ENCODE measurements around the gene MYO5C. TPM values are rescaled to one million over a fixed set of nuclear protein-coding genes. Genes with fewer than 3 reads are reported as not detected.
A peak's percentile ranks its signal among the peaks of the same experiment; 100 is the strongest.

Gene MYO5C
- total RNA-seq, 1 donor from 2014 or later: 22.9 TPM

DNA sequence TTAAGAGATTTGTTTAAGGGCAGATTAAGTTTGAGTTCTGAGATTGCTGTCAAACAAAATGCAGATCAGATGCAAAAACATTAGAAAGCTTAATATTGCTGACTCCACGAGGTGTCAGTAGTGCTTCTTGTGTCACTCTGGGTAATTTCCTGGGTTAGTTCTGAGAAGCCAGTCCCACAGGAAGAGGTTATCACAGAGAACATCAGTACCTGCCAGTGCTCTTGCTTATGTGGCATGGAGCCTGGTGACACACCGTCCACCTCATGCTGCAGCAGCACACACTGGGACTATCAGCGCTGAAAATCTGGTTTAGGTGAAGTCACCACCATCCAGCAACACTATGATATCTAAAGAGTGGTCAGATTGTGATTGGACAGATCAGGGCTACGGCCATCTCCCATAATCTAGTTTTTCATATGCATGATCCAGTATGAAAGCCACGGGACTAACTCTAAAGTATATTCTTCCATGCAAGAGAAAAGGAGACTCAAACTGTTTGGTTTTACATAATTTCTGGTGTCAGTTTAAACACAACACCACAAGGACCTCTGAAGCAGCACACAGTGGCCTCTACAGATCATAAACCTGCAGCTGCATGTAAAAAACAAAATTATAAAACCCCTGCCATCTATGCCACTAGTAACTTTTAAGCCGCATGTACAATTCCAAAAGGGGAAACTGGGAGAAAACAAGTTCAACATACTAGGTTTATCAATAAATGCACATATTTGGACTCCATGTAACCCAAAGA is 36.1 kb upstream of the MYO5C start:
- no peak overlapping the region for H3K27ac Mint-ChIP-seq (ENCODE audit: unreplicated experiment)
- H3K4me3 Mint-ChIP-seq (ENCODE audit: unreplicated experiment): no peak overlapping the region
- H3K9me3 Mint-ChIP-seq (ENCODE audit: unreplicated experiment): no peaks in the 10 kb centered on the region
- no peaks in the 10 kb centered on the region for H3K36me3 Mint-ChIP-seq (ENCODE audit: low read depth, unreplicated experiment)
- TF ChIP-seq, protein P1, sequence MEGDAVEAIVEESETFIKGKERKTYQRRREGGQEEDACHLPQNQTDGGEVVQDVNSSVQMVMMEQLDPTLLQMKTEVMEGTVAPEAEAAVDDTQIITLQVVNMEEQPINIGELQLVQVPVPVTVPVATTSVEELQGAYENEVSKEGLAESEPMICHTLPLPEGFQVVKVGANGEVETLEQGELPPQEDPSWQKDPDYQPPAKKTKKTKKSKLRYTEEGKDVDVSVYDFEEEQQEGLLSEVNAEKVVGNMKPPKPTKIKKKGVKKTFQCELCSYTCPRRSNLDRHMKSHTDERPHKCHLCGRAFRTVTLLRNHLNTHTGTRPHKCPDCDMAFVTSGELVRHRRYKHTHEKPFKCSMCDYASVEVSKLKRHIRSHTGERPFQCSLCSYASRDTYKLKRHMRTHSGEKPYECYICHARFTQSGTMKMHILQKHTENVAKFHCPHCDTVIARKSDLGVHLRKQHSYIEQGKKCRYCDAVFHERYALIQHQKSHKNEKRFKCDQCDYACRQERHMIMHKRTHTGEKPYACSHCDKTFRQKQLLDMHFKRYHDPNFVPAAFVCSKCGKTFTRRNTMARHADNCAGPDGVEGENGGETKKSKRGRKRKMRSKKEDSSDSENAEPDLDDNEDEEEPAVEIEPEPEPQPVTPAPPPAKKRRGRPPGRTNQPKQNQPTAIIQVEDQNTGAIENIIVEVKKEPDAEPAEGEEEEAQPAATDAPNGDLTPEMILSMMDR (IDR thresholded peaks at IDR 0.05; ENCODE audit: unreplicated experiment): peak; percentile 17
- H3K4me1 Mint-ChIP-seq (ENCODE audit: unreplicated experiment): peaks cover 3% of the 10 kb centered on the region
- DNase-seq (ENCODE audit: low spot score): peak; percentile 11
- H3K27me3 Mint-ChIP-seq (ENCODE audit: unreplicated experiment): no peaks in the 10 kb centered on the region

DNA sequence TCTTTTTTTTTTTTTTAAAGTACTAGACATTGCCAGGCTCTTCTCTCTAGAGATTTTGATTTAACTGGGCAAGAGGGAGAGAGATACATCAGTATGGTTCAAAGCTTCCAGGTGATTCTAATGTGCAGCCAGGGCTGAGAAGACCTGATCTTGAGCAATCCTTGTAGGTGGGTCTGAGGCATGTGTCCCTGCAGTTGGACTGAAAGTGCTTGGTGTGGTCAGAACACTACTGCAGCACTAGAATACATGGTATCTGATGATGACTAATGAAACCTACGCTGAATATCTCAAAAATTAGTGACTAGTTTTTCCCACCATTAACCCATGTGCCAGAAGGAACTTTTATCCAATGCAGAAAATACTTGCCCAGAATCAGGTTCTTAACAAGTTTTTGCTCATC is 34.4 kb upstream of the MYO5C start:
- no peaks in the 10 kb centered on the region for H3K36me3 Mint-ChIP-seq (ENCODE audit: low read depth, unreplicated experiment)
- TF ChIP-seq, protein P1 (IDR thresholded peaks at IDR 0.05; ENCODE audit: unreplicated experiment): no peak
- peaks cover 3% of the 10 kb centered on the region for H3K4me1 Mint-ChIP-seq (ENCODE audit: unreplicated experiment)
- H3K4me3 Mint-ChIP-seq (ENCODE audit: unreplicated experiment): no peak overlapping the region
- no peak overlapping the region for H3K27ac Mint-ChIP-seq (ENCODE audit: unreplicated experiment)
- no peaks in the 10 kb centered on the region for H3K27me3 Mint-ChIP-seq (ENCODE audit: unreplicated experiment)
- DNase-seq (ENCODE audit: low spot score): no peak
- no peaks in the 10 kb centered on the region for H3K9me3 Mint-ChIP-seq (ENCODE audit: unreplicated experiment)

DNA sequence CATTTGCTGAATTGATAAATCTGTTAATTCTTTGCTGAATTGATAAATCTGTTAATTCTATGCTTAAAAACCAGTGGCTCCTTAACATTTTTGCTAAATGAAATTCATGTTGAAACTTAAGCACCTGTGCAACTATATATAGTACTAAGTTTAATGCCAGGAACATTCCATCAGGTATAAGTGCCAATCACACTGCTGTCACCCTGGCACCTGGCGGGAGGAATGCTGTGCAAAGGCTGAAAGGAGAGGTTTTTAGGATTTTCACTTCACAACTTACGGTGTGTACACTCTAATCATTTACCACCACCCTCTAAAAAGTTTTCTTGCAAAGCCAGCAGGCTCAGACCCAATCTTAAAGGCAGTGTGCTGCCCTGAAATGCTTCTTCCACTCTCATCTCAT is 33.5 kb upstream of the MYO5C start:
- DNase-seq (ENCODE audit: low spot score): no peak
- no peak overlapping the region for H3K4me3 Mint-ChIP-seq (ENCODE audit: unreplicated experiment)
- no peaks in the 10 kb centered on the region for H3K27me3 Mint-ChIP-seq (ENCODE audit: unreplicated experiment)
- TF ChIP-seq, protein P1 (IDR thresholded peaks at IDR 0.05; ENCODE audit: unreplicated experiment): no peak
- no peaks in the 10 kb centered on the region for H3K36me3 Mint-ChIP-seq (ENCODE audit: low read depth, unreplicated experiment)
- H3K27ac Mint-ChIP-seq (ENCODE audit: unreplicated experiment): no peak overlapping the region
- H3K9me3 Mint-ChIP-seq (ENCODE audit: unreplicated experiment): no peaks in the 10 kb centered on the region
- H3K4me1 Mint-ChIP-seq (ENCODE audit: unreplicated experiment): peaks cover 3% of the 10 kb centered on the region

DNA sequence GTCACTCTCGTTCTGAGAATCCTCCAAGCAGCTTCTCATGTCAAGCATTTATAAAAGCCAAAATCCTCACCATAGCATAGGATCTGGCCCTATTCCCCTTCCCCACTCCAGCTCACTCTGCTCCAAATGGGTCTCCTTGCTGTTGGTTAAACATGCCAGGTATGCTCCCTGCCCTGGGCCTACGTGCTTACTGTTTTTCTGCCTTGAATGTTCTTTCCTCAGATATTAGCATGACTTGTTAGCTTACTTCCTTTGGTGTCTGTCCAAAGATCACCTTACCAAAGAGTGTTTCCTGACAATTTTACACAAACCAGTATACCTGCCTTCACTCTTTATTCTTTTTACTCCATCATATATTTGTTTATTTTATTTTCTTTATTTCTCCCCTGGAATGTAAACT is 33.1 kb upstream of the MYO5C start:
- DNase-seq (ENCODE audit: low spot score): no peak
- H3K4me1 Mint-ChIP-seq (ENCODE audit: unreplicated experiment): peaks cover 3% of the 10 kb centered on the region
- TF ChIP-seq, protein P1 (IDR thresholded peaks at IDR 0.05; ENCODE audit: unreplicated experiment): no peak
- no peak overlapping the region for H3K27ac Mint-ChIP-seq (ENCODE audit: unreplicated experiment)
- no peaks in the 10 kb centered on the region for H3K36me3 Mint-ChIP-seq (ENCODE audit: low read depth, unreplicated experiment)
- H3K9me3 Mint-ChIP-seq (ENCODE audit: unreplicated experiment): no peaks in the 10 kb centered on the region
- H3K27me3 Mint-ChIP-seq (ENCODE audit: unreplicated experiment): no peaks in the 10 kb centered on the region
- H3K4me3 Mint-ChIP-seq (ENCODE audit: unreplicated experiment): no peak overlapping the region

DNA sequence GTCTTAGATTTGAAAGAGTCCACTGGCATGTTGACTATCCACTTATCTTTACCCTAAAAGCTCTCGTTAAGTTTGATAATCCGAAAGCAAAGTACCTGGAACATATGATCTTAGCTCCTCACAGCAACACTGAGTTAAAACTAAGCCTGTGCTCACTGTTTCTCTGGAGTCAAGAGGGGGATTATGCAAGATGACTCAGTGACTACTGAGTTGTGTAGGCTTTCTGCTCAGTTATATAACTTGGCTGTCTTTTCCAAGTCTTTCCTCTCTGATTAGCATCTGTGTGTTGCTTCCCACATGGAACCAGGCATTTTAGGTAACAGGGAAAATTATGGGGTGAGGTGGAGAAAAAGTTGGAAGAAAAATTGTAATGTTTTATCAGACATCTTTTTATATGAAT is 31.2 kb upstream of the MYO5C start:
- Mint-ChIP-seq H3K9me3 (ENCODE audit: unreplicated experiment) (no peaks in the 10 kb centered on the region), H3K36me3 (ENCODE audit: low read depth, unreplicated experiment) (no peaks in the 10 kb centered on the region), H3K4me3 (ENCODE audit: unreplicated experiment) (no peak overlapping the region), H3K4me1 (ENCODE audit: unreplicated experiment) (peaks cover 3% of the 10 kb centered on the region), H3K27me3 (ENCODE audit: unreplicated experiment) (no peaks in the 10 kb centered on the region), H3K27ac (ENCODE audit: unreplicated experiment) (no peak overlapping the region)
- TF ChIP-seq, protein P1 (IDR thresholded peaks at IDR 0.05; ENCODE audit: unreplicated experiment): no peak
- no peak for DNase-seq (ENCODE audit: low spot score)
